Ascending aorta (tissue), 2 donors: ENCODE measurements around the gene FANCM. TPM values are rescaled to one million over a fixed set of nuclear protein-coding genes. Genes with fewer than 3 reads are reported as not detected.
"Not testable (repeated sequence)": the region's sequence is repeated elsewhere in the genome, so short reads cannot be mapped to it uniquely, and the experiment has no call there.

Experiments
- DNase-seq, 2 donors: peaks; one replicate each; pipeline ENCODE4 v3.0.0-alpha.2; 2019; ENCODE audit warnings: low spot score in 2 of 2
- H3K27ac ChIP-seq, 2 donors: fragments of 200-600 bp; sonication (generic); one replicate each; pipeline ENCODE4 v1.5.1; 2016 to 2017; ENCODE audit warnings: mild to moderate bottlenecking in 1 of 2
- H3K27me3 ChIP-seq: fragments of 200-600 bp; sonication (generic); one replicate; pipeline ENCODE4 v1.5.1; 2017
- H3K36me3 ChIP-seq, 2 donors: fragments of 200-600 bp; sonication (generic); one replicate each; pipeline ENCODE4 v1.5.1; 2016
- H3K4me1 ChIP-seq, 2 donors: fragments of 200-600 bp; sonication (generic); one replicate each; pipeline ENCODE4 v1.5.1; 2016 to 2017; ENCODE audit warnings: mild to moderate bottlenecking in 1 of 2
- H3K4me3 ChIP-seq, 2 donors: fragments of 200-600 bp; sonication (generic); one replicate each; pipeline ENCODE4 v1.5.1; 2016 to 2017; ENCODE audit warnings: mild to moderate bottlenecking in 1 of 2
- H3K9me3 ChIP-seq, 2 donors: fragments of 200-600 bp; sonication (generic); one replicate each; pipeline ENCODE4 v1.5.1; 2016
- intact Hi-C: fragments of 100-400 bp; cut with DNase I; formaldehyde crosslinking; loops from one replicate; pipeline ENCODE4 v1.15.1; 2023
- total RNA-seq: library from RNA; depleted of rRNA; stranded (reverse); fragments of >200 nt; gene quantifications from one replicate; pipeline ENCODE4 v1.1.0, GENCODE V29; 2016
- TF ChIP-seq, protein P1 (sequence below), 3 experiments: fragments of 200-600 bp in 2 of 3; fragments of 450-650 bp in 1 of 3; sonication (generic) in 2 of 3; IDR thresholded peaks; one replicate each; pipeline ENCODE4 v1.5.1; 2016 to 2019; ENCODE audit warnings: antibody characterized with exemption in 3 of 3, mild to moderate bottlenecking in 1 of 3, moderate library complexity in 1 of 3

Gene FANCM
- total RNA-seq, 1 donor from 2014 or later, result 2.1 TPM

DNA sequence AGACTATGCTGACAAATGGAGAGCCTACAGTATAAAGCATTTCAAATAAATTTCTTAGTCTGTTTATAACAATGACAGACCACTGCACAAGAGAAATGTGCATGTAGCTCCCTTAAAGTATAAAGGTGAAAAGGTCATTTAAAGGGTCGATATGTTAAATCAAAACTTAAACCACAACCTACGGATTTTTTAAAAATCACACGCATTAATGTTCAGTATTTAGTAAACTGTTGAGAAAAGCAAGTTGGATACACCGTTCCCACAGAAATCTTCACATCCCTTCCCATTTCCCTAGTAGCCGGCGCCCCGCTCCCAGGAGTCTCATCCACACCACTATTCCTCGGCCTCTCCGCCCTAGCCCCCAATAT is 2.1 kb upstream of the FANCM start:
- intact Hi-C loops, result loop anchor here (1.0 to 2.0 kb wide), 4 partner anchors 49 to 236 kb away; partner anchors contain the start of genes MIS18BP1, PRPF39 and TOGARAM1
- peak overlapping the region; percentile 78 to 91 for H3K27ac ChIP-seq
- no peaks in the 10 kb centered on the region for H3K36me3 ChIP-seq
- DNase-seq, result no peak
- H3K27me3 ChIP-seq, result no peaks in the 10 kb centered on the region
- peaks cover 2 to 23% of the 10 kb centered on the region in 2 donors for H3K4me1 ChIP-seq
- TF ChIP-seq, protein P1, sequence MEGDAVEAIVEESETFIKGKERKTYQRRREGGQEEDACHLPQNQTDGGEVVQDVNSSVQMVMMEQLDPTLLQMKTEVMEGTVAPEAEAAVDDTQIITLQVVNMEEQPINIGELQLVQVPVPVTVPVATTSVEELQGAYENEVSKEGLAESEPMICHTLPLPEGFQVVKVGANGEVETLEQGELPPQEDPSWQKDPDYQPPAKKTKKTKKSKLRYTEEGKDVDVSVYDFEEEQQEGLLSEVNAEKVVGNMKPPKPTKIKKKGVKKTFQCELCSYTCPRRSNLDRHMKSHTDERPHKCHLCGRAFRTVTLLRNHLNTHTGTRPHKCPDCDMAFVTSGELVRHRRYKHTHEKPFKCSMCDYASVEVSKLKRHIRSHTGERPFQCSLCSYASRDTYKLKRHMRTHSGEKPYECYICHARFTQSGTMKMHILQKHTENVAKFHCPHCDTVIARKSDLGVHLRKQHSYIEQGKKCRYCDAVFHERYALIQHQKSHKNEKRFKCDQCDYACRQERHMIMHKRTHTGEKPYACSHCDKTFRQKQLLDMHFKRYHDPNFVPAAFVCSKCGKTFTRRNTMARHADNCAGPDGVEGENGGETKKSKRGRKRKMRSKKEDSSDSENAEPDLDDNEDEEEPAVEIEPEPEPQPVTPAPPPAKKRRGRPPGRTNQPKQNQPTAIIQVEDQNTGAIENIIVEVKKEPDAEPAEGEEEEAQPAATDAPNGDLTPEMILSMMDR (IDR thresholded peaks at IDR 0.05), result no peak
- no peaks in the 10 kb centered on the region for H3K9me3 ChIP-seq
- peak overlapping the region; percentile 72 to 77 for H3K4me3 ChIP-seq

DNA sequence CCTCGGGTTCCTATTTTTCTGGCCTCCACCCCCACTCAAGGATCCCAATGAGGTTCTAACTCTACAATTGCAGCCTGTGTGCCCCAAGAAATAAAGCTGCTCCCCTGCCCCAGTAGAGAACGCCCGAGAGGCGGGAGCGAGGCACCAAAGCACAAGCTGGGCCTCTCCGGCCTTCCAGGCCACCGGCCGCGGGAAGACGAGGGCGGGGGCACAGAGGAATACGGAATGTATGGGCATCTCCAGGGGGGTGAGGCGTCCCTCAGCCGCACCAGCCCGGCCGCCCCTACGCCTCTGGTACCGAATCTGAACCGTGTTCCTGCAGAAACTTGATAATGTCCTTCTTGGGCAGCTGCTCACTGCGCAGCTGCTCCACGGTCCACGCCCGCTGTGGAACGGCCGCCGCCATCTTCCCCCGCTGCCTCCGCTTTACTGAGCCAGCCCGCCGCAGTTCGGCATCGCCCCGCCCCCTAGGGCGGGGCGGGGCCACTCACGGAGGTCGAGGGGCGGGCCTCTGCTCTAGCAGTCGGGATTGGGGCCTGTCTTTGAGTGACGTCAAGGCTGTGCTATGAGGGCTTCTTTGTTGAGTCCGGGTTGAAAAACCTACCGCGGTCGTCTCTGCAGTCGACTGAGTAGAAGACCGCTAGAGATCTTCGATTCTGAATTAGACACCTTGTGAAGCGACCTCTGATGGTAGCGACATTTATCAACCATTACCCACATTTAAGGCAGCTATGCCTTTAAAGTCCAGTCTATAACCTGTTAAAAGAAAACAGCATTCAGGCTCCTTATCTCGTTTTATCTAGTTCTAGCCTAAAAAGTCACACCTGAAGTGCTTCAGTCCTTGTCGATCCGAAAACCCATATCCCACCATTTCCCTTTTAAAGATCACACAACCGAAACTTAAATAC is 1.4 kb upstream of the FANCM start, which contains the start of gene FKBP3:
TSS of gene FKBP3 (minus strand) at position 431 of the 908 bp plus-strand sequence. CDS start at position 406, 25 bp downstream.
- Histone ChIP-seq H3K36me3 (no peaks in the 10 kb centered on the region), H3K9me3 (no peaks in the 10 kb centered on the region), H3K27ac (peak within 1 kb of the TSS; percentile 78 to 91), H3K27me3 (no peaks in the 10 kb centered on the region), H3K4me3 (peak within 1 kb of the TSS; percentile 72 to 77), H3K4me1 (peaks cover 2 to 23% of the 10 kb centered on the region in 2 donors)
- intact Hi-C loops, result loop anchor here (1.0 to 2.0 kb wide), 4 partner anchors 50 to 237 kb away; partner anchors contain the start of genes MIS18BP1, PRPF39 and TOGARAM1
- TF ChIP-seq, protein P1 (IDR thresholded peaks at IDR 0.05), result no peak
- DNase-seq, result peak; percentile 91 to 98

DNA sequence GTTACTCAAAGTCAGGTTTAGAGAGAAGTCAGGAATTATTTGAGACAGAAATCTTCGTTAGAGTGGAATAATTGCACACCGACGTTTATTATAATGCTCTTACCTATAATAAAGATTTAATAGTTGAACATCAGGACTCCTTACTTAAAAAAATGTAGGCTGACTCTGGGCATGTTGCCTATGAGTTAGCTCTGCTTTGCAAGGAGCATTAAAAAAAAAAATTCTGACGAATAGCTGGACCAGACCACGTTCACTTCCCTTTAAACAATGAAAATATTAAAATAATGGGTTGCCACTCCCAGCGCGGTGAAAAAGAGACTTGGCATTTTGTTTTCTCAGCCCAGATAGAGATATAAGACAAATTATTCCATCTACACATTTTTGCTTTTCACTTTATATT is 574 bp upstream of the FANCM start:
- H3K9me3 ChIP-seq, result no peaks in the 10 kb centered on the region
- H3K27me3 ChIP-seq, result no peaks in the 10 kb centered on the region
- H3K36me3 ChIP-seq, result no peaks in the 10 kb centered on the region
- TF ChIP-seq, protein P1 (IDR thresholded peaks at IDR 0.05), result no peak
- peak overlapping the region; percentile 72 to 77 for H3K4me3 ChIP-seq
- peaks cover 2 to 23% of the 10 kb centered on the region in 2 donors for H3K4me1 ChIP-seq
- intact Hi-C loops, result loop anchor here (2.0 to 5.0 kb wide), 2 partner anchors 118 to 132 kb away; partner anchors contain the start of gene MIS18BP1
- DNase-seq, result no peak
- H3K27ac ChIP-seq, result peak overlapping the region; percentile 78 to 91

DNA sequence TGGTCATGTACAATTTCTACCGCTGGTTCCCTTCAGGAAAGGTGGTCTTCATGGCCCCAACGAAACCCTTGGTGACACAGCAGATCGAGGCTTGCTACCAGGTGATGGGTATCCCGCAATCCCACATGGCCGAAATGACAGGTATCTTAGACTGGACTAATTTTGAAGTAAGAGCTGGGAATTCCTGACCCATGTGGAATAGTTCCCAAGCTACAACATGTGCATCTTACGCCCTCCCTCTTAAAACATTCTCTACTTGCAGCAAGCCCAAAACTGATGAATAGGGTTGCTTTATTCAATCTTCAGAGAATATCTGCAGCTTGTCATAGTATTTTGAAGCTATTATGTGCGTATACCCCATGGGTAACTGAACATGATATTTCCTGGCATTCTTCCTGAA is 669 bp downstream of the FANCM start:
- H3K27ac ChIP-seq, result peak overlapping the region in 1 of 2 donors; percentile 78
- no peaks in the 10 kb centered on the region for H3K9me3 ChIP-seq
- no peaks in the 10 kb centered on the region for H3K36me3 ChIP-seq
- no peak for DNase-seq
- H3K4me3 ChIP-seq, result peak overlapping the region; percentile 72 to 77
- H3K27me3 ChIP-seq, result no peaks in the 10 kb centered on the region
- H3K4me1 ChIP-seq, result peaks cover 2 to 19% of the 10 kb centered on the region in 2 donors
- TF ChIP-seq, protein P1 (IDR thresholded peaks at IDR 0.05), result no peak
- intact Hi-C loops, result loop anchor here (5.0 kb wide), 1 partner anchor 131 kb away; no protein-coding TSS in a partner anchor

DNA sequence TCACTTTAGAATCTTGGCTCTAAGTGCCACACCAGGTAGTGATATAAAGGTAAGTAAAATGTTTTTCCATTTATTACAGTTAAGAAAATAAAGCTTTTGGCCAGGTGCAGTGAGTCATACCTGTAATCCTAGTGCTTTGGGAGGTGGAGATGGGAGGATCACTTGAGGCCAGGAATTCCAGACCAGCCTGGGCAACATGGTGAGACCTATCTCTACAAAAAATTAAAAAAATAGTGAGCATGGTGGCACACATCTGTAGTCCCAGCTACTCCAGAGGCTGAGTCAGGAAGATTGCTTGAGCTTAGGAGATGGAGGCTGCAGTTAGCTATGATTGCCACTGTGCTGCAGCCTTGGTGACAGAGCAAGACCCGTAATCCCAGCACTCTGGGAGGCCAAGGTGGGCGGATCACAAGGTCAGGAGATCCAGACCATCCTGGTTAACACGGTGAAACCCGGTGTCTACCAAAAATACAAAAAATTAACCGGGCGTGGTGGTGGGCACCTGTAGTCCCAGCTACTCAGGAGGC is 5.0 kb downstream of the FANCM start:
- DNase-seq, result no peak
- Histone ChIP-seq H3K9me3 (no peaks in the 10 kb centered on the region), H3K4me1 (peaks cover 2 to 15% of the 10 kb centered on the region in 2 donors), H3K36me3 (peaks cover 0 to 2% of the 10 kb centered on the region in 2 donors), H3K27ac (no peak overlapping the region), H3K27me3 (no peaks in the 10 kb centered on the region), H3K4me3 (no peak overlapping the region)
- intact Hi-C loops, result no loop called here
- TF ChIP-seq, protein P1 (IDR thresholded peaks at IDR 0.05), result no peak

DNA sequence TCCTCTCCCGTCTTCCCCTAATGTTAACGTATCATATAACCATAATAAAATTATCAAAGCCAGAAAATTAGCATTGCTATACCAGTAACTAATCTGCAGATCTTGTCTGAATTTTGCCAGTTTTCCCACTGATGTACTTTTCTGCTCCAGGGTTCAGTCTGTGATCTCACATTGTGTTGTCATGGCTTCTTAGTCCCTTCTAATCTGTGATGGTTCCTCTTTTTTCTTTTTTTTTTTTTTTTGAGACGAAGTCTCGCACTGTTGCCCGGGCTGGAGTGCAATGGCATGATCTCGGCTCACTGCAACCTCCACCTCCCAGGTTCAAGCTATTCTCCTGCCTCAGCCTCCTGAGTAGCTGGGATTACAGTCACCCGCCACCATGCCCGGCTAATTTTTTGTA is 6.4 kb downstream of the FANCM start:
- H3K36me3 ChIP-seq, H3K4me1 ChIP-seq, H3K9me3 ChIP-seq, intact Hi-C loops, H3K4me3 ChIP-seq, DNase-seq, H3K27ac ChIP-seq, H3K27me3 ChIP-seq: not testable (repeated sequence)
